GM19452 (cell line): ENCODE data around the gene FIP1L1.
"Not testable (repeated sequence)": the region's sequence is repeated elsewhere in the genome, so short reads cannot be mapped to it uniquely, and the experiment has no call there.

Experiments used
- ATAC-seq: cut with Tn5 transposase; IDR thresholded peaks from one replicate; pipeline ENCODE4 v1.9.1; 2021; ENCODE audit not compliant: unreplicated experiment

Gene FIP1L1

DNA sequence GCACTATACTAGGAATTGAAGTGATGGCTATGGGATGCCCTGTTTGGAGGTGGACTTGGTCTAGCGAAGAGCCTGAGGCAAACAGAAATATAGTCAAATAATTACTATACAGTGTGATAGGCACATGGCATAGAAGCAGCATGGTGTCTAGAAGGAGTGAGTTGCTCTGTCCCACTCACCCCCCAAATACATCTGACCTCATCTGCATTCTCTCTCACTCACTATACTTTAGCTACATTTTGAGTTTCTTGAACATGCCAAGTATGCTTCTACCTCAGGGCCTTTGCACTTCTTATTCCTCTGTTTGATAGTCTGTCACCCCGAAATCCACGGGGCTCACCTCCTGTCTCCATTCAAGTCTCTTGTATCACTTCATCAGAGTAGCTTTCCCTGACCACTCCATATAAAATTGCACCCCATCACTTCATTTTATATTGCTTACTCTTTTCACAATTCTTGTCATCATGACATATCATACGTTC lies 2.6 kb upstream of the FIP1L1 start:
- ATAC-seq = no peak

DNA sequence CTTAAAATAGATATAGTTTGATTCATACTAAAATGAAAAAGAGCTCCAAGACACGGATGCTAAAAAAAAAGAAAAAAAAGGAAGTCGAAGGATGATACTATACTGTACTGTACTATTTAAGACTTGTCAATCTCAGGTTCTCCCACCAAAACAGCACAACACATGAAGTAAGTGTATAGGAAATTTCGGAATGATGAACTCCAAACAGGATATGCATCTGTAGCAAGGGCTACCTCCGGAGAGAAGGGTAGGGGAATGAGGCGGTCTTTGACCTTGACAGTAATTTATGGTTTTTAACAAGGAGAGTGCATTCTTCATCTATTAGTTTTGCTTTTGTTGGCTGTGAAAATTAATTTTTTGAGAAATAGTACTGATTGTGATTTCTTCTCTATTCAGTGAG lies 541 bp upstream of the FIP1L1 start:
- no peak for ATAC-seq

DNA sequence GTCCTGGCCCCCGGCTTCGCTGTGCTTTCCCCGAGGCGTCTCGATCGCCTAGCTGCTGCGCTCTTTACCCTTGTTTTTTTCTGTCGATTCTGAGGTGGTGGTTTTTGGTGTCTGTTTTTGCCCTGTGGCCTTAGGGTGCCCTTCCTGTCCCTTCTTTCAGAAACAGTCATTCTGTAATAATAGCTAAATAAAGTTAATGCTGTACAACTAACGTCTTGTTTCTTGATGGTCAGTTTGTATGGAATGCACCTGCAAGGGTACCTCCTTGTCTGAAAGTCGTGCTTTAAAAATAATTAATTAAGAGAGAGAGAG lies 686 bp downstream of the FIP1L1 start:
- ATAC-seq = peak; percentile 46

DNA sequence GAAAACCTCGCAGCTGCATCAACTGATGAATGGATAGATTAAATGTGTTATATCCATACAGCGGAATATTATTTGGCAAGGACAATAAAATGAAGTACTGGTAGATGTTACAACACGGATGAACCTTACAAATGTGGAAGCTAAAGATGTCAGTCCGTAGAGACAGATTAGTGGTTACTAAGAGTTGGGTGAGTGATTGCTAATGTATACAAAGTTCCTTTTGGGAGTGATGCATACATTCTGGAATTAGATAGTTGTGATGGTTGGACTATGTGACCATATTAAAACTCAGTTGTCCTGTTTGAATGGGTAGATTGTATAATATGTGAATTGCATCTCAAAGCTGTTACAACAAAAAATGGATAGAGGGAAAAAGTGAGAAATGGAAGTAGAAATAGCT lies 2.8 kb downstream of the FIP1L1 start:
- ATAC-seq = no peak

DNA sequence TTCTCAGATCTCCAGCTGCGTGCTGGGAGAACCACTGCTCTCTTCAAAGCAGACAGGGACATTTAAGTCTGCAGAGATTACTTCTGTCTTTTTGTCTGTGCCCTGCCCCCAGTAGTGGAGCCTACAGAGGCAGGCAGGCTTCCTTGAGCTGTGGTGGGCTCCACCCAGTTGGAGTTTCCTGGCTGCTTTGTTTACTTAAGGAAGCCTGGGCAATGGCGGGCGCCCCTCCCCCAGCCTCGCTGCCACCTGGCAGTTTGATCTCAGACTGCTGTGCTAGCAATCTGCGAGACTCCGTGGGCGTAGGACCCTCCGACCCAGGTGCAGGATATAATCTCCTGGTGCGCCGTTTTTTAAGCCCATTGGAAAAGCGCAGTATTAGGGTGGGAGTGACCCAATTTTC lies 32.0 kb downstream of the FIP1L1 start:
- ATAC-seq = not testable (repeated sequence)

DNA sequence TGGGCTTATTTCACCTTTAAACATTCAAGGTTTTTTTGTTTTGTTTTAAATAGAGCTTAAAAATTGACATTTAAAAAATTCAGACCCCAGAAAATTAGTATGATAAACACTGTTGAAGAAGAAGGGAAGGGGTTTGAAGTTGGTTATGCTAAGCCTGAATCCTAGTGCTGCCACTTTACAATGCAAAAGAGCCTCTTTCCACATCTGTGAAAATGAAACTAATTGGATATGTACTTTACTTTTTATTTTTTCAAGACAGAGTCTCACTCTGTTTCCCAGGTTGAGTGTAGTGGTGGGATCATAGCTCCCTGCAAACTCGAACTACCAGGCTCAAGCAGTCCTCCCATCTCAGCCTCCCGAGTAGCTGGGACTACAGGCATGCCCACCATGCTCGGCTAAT lies 41.8 kb downstream of the FIP1L1 start:
- no peak for ATAC-seq

DNA sequence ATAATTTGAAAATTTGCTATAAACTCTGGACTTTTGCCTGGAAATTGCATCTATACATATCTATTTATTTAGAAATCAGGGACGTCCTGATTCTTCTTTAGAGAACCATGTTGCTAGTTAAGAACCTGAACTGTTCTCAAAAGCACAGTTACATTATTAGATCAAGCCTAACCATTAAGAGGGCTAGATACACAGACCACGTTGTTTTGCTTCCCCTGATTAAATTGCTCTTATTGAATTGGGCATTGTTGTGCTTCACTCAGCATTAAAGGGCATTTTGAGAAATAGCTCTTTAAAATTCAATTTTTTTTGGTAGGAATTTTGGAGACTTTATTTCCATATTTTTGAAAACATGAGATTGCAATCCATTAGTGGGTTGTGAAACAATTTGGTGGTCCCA lies 44.4 kb downstream of the FIP1L1 start:
- ATAC-seq = no peak

DNA sequence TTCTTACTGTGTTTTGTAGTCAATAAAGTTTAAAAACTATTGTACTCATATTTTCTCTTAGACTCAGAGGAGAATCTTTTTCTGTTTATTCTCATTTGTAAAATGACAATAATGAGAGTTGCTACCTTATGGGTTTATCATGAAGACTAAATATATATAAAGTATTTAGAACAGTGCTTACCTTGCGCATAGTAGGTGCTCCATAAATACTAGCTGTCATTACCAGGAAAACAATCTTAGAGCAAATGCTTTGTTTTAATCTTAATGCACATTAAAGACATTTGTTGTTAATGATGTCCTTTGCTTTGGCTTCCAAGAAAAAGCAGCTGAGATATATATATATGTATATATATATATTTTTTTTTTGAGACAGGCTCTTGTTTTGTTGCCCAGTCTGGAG lies 44.9 kb downstream of the FIP1L1 start:
- no peak for ATAC-seq

DNA sequence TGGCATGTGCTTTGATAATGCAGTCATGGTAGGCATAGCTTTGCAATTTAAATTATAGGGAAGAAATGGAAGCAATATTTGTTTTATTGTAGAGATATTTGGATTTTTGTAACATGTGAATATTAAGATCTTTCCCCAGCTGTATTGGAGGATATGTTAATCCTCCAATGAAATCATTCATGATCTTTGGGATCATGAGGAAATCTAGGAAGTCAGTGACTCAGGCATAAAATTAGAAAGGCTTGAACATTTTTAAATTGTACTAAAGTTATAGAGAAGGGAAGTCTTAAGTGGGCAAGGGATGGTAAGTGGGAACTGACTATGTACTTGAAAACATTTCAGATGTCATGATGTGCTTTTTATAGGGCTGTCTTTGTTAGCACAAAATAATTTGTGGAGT lies 46.8 kb downstream of the FIP1L1 start:
- no peak for ATAC-seq

DNA sequence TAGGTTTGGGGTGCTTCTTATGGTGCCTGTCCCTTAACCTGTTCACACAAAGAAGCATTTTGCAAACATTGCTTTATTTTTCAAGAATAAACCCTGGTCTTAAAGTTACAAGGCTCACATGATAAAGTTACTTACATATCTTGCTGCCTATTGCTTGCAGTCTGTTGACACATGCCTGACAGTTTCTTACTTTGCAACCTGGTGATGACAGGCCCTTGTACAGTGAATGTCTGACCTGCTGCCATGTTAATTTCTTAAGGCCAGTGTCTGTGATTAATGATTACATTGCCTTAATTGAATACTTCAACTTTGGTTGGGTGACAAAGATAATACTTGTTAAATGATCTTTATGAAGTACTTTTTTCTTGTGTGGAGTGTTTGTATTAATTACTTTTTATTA lies 49.9 kb downstream of the FIP1L1 start:
- no peak for ATAC-seq

DNA sequence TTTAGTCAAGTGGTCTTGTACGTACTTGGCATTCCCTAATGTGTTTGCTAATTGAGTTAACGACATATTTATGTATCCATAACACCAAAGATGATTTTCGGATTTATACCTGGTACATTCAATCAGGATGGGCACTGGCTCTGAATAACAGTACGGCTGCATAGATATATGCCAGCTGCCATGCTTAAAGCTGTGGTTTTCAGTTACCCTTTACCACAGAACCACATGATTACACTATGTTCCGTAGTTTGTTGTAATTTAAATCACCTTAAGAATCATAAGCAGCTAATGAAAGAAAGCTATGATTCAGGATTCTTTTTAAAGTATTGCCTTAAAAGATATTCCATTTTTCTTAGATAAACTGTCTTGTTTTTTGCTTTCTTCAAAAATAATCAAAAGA lies 53.6 kb downstream of the FIP1L1 start:
- no peak for ATAC-seq

DNA sequence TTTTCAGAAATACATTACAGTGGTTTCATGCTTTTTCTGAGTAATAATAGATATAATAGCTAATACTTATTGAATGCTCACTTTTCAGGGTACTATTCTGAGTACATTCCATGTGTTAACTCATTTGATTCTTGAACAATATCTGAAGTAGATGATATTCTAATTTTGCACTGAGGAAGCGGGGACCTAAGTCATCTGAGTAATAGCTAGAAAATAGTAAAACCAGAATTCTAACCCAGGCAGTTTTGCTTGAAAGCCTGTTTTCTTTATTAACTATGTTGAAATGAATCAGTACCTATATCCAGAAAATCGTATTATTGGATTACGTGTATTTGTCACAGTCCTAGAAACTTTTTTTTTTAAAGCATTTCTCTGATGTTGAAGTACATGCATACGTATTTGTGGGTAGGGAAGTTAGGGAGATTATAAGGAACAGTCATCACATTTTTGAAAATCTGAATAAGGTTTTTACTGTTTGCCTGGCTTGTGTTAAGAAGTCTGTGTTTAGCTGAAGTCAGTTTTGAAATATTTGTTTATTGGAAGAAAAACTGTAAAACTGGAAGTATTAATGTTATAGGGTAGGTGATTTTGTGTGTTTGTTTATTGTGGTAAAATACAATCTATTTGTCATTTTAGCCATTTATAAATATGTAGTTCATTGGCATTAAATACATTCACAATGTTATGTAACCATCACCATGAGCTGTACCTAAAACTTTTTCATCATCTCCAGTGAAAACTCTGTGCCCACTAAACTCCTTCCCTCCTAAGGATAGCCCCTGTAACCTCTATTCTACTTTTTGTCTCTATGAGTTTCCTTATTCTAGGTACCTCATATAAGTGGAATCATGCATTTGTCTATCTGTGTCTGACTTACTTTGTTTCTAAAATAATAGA lies 55.3 kb downstream of the FIP1L1 start:
- ATAC-seq = peak; percentile 58

DNA sequence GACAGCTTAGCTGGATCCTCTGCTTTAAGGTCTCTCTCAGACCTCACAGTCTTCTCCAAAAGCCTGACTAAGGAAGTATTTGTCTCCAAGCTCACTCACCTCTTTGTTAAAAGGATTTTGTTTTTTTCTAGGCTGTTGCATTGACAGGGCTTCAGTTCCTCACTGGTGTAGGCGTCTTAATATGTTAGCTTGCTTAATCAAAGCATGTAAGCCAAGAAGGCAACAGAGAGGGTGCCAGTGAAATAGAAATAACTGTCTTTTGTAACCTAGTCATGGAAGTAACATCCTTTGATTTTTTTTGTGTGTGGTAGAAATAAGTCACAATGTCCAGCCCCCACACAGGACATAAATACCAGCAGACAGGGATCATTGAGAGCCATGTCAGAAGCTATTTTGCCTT lies 58.8 kb downstream of the FIP1L1 start:
- no peak for ATAC-seq

DNA sequence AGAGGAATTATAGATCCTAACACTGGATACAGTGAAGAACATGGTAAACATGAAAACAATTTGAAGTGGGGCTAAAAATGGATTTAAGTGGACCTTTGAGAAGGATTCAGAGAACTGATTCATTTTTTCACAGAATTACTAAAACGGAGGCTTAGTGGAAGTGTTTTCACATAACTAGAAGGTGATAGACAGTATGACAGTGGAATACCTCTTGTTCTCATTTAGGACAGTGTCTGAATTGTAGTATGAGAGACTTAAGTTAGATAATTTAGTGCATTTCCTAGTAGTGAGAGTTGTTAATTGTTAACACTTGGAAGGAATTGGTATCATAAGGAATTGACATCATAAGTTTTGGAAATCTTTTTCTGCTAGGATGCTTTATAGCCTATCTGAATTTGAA lies 64.1 kb downstream of the FIP1L1 start:
- no peak for ATAC-seq

DNA sequence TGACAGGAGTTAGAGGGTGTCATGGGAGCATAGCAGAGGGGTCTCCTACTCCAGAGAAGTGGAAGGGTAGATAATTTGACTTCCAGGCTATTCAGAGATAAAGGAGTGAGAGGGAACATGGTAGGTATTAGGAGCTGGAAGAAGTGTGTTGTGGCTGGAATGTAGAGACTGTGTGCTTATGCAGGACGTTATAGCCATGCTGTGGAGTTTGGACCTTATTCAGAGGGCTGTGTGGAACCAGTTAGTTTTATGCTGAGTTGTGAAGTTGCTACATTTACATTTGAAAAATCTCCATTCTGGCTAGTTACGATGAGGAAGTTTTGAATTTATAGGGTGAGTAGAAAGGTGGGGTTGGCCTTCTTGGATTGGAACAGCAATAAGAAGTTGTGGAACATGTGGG lies 67.5 kb downstream of the FIP1L1 start:
- no peak for ATAC-seq

DNA sequence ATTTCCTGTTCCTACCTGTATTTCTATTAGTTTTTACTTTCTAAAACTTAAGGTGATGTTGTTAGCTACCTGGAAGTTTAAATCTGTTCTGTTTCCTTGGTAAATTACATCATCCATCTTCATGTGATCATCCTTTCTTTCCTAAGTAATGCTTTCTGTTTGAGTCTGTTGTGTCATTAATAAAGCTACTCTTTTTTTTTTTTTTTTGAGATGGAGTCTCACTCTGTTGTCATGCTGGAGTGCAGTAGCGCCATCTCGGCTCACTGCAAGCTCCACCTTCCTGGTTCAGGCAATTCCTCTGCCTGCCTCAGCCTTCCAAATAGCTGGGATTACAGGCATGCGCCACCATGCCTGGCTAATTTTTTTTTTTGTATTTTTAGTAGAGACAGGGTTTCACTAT lies 73.3 kb downstream of the FIP1L1 start:
- ATAC-seq = no peak

DNA sequence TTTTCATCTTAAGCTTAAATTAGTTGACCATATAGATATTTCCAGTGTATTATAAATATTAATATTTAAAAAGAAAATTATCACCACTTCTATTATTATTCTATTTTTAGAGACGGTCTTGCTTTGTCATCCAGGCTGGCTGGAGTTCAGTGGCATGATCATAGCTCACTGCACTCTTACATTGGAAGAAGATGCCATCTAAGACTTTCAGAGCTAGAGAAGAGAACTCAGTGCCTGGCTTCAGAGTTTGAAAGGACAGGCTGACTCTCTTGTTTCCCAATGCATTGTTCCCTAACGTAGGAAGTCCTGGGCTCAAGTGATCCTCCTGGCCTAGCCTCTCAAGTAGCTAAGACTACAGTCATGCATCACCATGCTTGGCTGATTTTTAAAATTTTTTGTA lies 75.9 kb downstream of the FIP1L1 start:
- ATAC-seq = no peak

DNA sequence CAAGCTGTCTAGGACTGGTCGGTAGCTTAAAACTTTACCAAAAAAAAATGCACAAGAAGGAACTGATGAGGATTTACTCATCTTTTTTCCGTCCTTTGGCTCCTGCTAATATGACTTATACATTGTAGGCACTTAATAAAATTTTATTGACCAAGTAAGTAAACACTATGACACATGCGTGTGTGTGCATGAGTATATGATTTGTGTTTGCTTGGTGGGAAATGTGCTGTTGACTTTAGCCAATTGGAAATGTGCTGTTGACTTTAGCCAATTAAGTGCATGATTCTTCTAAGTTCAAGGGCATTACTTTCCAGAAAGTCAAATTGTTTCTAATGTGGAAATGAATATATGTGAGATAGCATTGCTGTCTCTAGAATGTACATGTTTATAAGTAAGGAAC lies 78.3 kb downstream of the FIP1L1 start:
- ATAC-seq = no peak

DNA sequence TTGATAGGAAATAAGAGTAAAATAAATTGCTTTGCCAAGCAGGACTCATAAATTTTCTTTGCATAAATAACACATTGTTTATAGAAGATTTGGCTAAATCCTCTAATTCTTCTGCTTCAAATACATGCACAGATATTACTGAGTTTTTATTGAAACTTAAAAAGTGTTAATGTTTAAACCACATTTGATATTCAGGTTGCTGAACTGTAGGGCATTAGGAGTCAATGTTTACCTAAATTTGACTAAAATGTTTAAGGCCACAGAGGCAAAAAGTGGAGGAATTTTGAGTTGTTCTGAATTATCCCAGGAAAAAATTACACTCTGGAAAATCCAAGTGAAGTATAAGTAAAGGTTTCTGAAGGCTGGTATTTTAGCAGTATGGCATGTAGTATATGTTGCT lies 78.7 kb downstream of the FIP1L1 start:
- no peak for ATAC-seq

DNA sequence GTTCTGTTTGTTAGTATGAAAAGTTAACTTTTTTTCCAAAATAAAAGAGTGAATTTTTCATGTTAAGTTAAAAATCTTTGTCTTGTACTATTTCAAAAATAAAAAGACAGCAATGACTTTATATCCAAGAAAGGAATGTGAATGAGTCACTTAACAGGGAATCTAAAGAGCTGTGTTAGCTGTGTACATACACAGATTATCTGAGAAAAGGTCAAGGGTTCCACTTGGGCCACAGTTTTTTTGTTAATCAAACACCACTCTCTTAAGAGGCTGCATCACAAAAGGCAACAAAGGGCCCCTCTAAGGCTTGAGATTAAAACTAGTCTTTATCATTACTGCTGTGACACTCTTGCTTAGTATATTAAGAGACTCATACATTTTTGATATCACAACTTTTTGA lies 82.1 kb downstream of the FIP1L1 start:
- no peak for ATAC-seq

DNA sequence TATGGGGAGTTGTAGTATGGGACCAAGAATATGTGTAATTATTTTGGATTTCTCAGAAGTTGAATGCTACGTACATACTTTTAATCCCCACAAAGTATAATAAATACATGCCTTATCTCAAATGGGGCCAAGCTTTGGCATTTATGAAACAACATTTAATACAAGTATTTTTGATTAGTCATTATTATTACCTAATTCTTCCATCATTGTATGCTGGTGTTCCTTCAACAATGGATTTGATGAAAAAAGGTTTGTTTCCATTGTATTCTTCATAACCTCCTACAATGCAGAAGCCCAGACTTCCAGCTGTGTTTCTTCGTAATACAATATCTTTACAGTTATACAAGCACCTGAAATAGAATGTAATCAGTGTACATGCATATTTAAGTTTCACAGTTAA lies 83.8 kb downstream of the FIP1L1 start:
- ATAC-seq = no peak

DNA sequence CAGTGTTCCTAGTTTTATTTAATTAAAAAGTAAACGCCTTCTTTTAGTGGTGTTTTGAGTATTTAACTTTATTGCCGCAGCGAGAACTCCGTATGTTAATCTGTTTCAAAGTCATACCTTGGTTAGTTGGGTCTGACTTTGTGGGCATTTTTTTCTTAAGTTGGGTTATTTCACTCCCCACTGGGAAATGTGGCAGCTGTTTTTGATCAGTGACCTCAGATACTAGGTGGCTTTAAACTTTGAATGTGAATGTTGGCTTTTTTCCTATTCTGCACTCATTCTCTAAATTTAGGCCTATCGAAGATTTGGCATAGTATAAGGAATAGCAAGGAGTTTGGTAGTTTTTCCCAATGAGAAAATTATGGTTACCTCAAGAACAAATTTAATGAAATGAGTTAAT lies 85.9 kb downstream of the FIP1L1 start:
- ATAC-seq = no peak

DNA sequence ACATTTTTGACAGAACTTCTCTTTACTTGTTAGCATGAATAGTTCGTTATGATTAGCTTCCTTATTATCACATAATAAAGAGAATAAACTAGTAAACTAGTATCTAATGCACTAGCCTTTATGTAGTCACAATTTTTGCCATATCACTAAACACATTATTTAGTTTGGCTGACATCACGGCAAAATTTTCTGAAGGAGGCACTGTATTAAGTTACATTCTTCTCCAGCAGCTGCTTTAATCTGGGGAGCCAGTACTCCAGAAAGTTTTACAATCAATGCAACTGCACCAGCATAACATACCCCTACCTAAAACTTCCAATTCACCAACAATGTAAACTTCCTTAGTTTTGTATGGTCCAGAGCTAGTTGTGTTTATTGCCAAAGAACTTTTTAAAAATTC lies 87.8 kb downstream of the FIP1L1 start:
- ATAC-seq = no peak
